Measurements from ENCODE around the gene SAFB. TPM values are rescaled to one million over a fixed set of nuclear protein-coding genes. Genes with fewer than 3 reads are reported as not detected.

SAFB gene
- polyA plus RNA-seq, 2 of the 4 experiments (the other 2 are of a cell fraction), result 55.0 to 74.0 TPM

DNA sequence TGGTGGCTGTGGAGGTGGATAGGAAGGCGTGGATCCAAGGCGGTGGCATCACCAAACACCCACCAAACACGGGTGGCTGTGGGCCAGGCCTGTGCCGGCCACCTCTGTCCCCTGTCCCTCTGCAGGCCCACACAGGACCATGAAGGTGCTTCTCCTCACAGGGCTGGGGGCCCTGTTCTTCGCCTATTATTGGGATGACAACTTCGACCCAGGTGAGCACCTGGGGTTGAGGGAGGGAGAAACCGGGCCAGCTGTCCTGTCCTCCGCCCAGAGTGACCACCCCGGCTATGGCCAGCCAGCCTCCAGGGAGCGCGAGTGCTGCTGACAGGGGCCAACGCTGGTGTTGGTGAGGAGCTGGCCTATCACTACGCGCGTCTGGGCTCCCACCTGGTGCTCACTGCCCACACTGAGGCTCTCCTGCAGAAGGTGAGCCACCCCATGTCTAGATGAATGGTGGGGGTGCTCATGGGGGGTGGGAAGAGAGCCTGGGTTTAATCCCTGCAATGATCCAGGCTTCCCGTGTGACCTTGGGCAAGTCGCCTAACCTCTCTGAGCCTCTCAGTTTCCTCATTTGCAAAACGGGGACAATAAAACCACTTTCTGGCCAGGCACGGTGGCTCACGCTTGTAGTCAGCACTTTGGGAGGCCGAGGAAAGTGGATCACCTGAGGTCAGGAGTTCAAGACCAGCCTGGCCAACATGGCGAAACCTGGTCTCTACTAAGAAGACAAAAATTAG, 62.0 kb downstream of the SAFB start:
- Histone ChIP-seq H3K4me2 (no peak overlapping the region), H3K4me3 (no peak overlapping the region), H3K4me1 (peaks cover 4% of the 10 kb centered on the region; the same call in 1 of the 3 replicates), H3K27ac (no peak overlapping the region), H3K9me3 (no peaks in the 10 kb centered on the region)
- no peak for TF ChIP-seq EHMT2 (IDR thresholded peaks at IDR 0.05; ENCODE audit: low read depth)
- TF ChIP-seq MYC (IDR thresholded peaks at IDR 0.05; ENCODE audit: borderline replicate concordance, low read length), result no peak
- TF ChIP-seq CEBPB (IDR thresholded peaks at IDR 0.05), result no peak
- TF ChIP-seq JUN (IDR thresholded peaks at IDR 0.05), result no peak
- no peak for TF ChIP-seq ZC3H11A (IDR thresholded peaks at IDR 0.05)
- TF ChIP-seq CHD2 (IDR thresholded peaks at IDR 0.05; ENCODE audit: low read length, partially characterized antibody), result no peak
- no peak for TF ChIP-seq EP300 (IDR thresholded peaks at IDR 0.05)
- no peak for TF ChIP-seq FOSL2 (IDR thresholded peaks at IDR 0.05)
- TF ChIP-seq FOSL2 (CRISPR knock-in tag; IDR thresholded peaks at IDR 0.05), result no peak
- TF ChIP-seq HMGXB4 (CRISPR knock-in tag; IDR thresholded peaks at IDR 0.05; ENCODE audit: borderline replicate concordance), result no peak
- no peak for TF ChIP-seq BCL3 (IDR thresholded peaks at IDR 0.05)
- no peak for TF ChIP-seq POLR2AphosphoS2 (conservative IDR thresholded peaks at IDR 0.05; ENCODE audit: low read length)
- TF ChIP-seq FOSB (CRISPR knock-in tag; IDR thresholded peaks at IDR 0.05), result no peak
- no peak for TF ChIP-seq TFCP2L1 (CRISPR knock-in tag; IDR thresholded peaks at IDR 0.05)
- no peak for TF ChIP-seq EHF (CRISPR knock-in tag; IDR thresholded peaks at IDR 0.05)
- no peak for TF ChIP-seq SREBF2 (IDR thresholded peaks at IDR 0.05)
- no peak for TF ChIP-seq JUNB (IDR thresholded peaks at IDR 0.05)
- FAIRE-seq (no peak), ATAC-seq (no peak), DNase-seq (ENCODE audit: low read depth in 1 of 2, low spot score in 1 of 2) (no peak)
- POLR2A ChIA-PET, result no interaction called here
- CTCF ChIA-PET, result no interaction called here
- 86% methylated on average over 11 of the region's 22 CpGs for WGBS (ENCODE audit: missing lambda C conversion rate)

DNA sequence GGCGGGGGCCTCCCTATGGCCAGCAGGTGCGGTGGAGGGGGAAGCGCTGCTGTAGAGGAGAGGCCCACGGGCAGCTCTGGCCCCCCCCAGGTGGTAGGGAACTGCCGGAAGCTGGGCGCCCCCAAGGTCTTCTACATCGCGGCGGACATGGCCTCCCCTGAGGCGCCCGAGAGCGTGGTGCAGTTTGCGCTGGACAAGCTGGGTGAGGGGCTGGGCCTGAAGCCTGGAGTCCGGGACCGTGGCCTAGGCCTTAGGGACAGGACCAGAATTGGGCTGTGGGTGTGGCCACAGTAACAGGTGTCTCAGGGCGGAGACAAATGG, 63.4 kb downstream of the SAFB start:
- H3K9me3 ChIP-seq, result no peaks in the 10 kb centered on the region
- peak overlapping the region; percentile 65 for H3K4me3 ChIP-seq
- ChIA-PET CTCF (interaction anchor here (0.9 to 1.9 kb wide), 5 partner anchors 10 to 638 kb away, joined by 3 to 9 read pairs (median 4); no protein-coding TSS in a partner anchor), POLR2A (interaction anchor here (1.0 to 1.5 kb wide), 4 partner anchors 11 to 64 kb away, joined by 3 to 5 read pairs (median 4); partner anchors contain the start of genes CATSPERD, LONP1, SAFB and SAFB2)
- ATAC-seq (no peak; a peak in 2 of 6 replicates), FAIRE-seq (no peak), DNase-seq (ENCODE audit: low read depth in 1 of 2, low spot score in 1 of 2) (no peak)
- peaks cover under 1% of the 10 kb centered on the region; the same call in 1 of the 3 replicates for H3K4me1 ChIP-seq
- peak overlapping the region; percentile 70 for H3K4me2 ChIP-seq
- no peak for TF ChIP-seq POLR2AphosphoS2 (conservative IDR thresholded peaks at IDR 0.05; ENCODE audit: low read length)
- TF ChIP-seq ZSCAN20 (CRISPR knock-in tag; IDR thresholded peaks at IDR 0.05), result no peak
- peak overlapping the region; percentile 82 to 90; a peak in 4 of 6 replicates for H3K27ac ChIP-seq
- WGBS (ENCODE audit: missing lambda C conversion rate), result 92% methylated on average over 4 of the region's 16 CpGs

DNA sequence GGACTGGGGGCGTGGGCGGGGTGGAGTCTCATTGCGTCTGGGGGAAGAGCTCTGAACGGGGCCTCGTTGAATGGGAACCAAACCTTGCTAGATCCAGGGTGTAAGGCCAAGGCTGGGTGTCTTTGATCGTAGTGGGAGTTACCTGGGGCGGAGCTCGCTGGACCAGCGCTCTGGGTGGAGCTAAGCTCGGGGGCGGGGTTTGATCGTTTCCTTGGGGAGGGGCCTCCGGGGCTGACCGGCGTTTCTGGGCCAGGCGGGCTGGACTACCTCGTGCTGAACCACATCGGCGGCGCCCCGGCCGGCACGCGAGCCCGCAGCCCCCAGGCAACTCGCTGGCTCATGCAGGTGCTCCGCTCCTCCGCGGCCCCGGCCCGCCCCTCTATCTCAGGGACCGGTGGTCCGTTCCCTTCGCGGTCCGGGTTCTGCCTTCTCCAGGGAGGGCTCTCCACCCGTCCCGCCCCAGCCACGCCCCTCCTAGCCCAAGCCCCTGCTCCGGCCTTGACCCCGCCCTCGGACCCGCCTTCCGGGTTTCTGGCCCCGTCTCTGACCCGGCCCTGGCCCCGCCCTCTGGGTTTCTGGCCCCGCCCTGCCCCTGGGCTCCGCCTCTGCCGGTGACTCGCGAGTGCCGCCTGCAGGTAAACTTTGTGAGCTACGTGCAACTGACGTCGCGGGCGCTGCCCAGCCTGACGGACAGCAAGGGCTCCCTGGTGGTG, 63.9 kb downstream of the SAFB start:
- no peaks in the 10 kb centered on the region for H3K9me3 ChIP-seq
- 0 out of 2 replicates have a peak, but pooled peaks have one; percentile 58 for TF ChIP-seq MYC (IDR thresholded peaks at IDR 0.05; ENCODE audit: borderline replicate concordance, low read length)
- TF ChIP-seq, protein P1, sequence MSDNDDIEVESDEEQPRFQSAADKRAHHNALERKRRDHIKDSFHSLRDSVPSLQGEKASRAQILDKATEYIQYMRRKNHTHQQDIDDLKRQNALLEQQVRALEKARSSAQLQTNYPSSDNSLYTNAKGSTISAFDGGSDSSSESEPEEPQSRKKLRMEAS (IDR thresholded peaks at IDR 0.05), result peak; percentile 28
- TF ChIP-seq BHLHE40 (IDR thresholded peaks at IDR 0.05; ENCODE audit: low read depth, low read length), result no peak
- TF ChIP-seq MAFK (IDR thresholded peaks at IDR 0.05; ENCODE audit: partially characterized antibody), result no peak
- TF ChIP-seq SMC3 (IDR thresholded peaks at IDR 0.05), result 0 out of 3 replicates have a peak, but pooled peaks have one; percentile 27
- peak; percentile 62 for TF ChIP-seq CTCF (IDR thresholded peaks at IDR 0.05)
- TF ChIP-seq PHF8 (IDR thresholded peaks at IDR 0.05; ENCODE audit: borderline replicate concordance, low read depth), result 0 out of 2 replicates have a peak, but pooled peaks have one; percentile 21
- peak; percentile 33 to 34; a peak in 2 of 5 replicates for TF ChIP-seq RAD21 (conservative IDR thresholded peaks at IDR 0.05 in 1 of 2, IDR thresholded peaks at IDR 0.05 in 1 of 2)
- 0% methylated on average over 6 of the region's 59 CpGs for WGBS (ENCODE audit: missing lambda C conversion rate)
- peak overlapping the region; percentile 82 to 90 for H3K27ac ChIP-seq
- H3K4me3 ChIP-seq, result peak overlapping the region; percentile 65
- H3K4me2 ChIP-seq, result peak overlapping the region; percentile 70
- ATAC-seq (peak; percentile 57 to 77), DNase-seq (ENCODE audit: low read depth in 1 of 2, low spot score in 1 of 2) (peak; percentile 74 to 93), FAIRE-seq (no peak)
- H3K4me1 ChIP-seq, result peaks cover 2% of the 10 kb centered on the region; the same call in 2 of the 3 replicates
- ChIA-PET CTCF (interaction anchor here (1.0 to 1.9 kb wide), 7 partner anchors 10 to 638 kb away, joined by 3 to 9 read pairs (median 5); no protein-coding TSS in a partner anchor), POLR2A (interaction anchor here (0.7 to 1.5 kb wide), 5 partner anchors 11 to 217 kb away, joined by 3 to 8 read pairs (median 5); partner anchors contain the start of genes CATSPERD, LONP1, SAFB and SAFB2)
